GM12875 (cell line): Measurements from ENCODE around the gene SUSD2.
"Not testable (repeated sequence)": the region's sequence is repeated elsewhere in the genome, so short reads cannot be mapped to it uniquely, and the experiment has no call there.

Experiments
- H3K4me3 ChIP-seq: one replicate; pipeline ENCODE4 v1.5.1; 2011; ENCODE audit warnings: low read depth, low read length, control low read depth
- CTCF ChIP-seq: IDR thresholded peaks from 2 replicates; pipeline ENCODE4 v1.5.1; 2011; ENCODE audit warnings: low read depth, mild to moderate bottlenecking, control low read depth, inconsistent platforms, low read length, moderate library complexity, borderline replicate concordance; ENCODE audit not compliant: insufficient read depth

The SUSD2 gene, protein sequence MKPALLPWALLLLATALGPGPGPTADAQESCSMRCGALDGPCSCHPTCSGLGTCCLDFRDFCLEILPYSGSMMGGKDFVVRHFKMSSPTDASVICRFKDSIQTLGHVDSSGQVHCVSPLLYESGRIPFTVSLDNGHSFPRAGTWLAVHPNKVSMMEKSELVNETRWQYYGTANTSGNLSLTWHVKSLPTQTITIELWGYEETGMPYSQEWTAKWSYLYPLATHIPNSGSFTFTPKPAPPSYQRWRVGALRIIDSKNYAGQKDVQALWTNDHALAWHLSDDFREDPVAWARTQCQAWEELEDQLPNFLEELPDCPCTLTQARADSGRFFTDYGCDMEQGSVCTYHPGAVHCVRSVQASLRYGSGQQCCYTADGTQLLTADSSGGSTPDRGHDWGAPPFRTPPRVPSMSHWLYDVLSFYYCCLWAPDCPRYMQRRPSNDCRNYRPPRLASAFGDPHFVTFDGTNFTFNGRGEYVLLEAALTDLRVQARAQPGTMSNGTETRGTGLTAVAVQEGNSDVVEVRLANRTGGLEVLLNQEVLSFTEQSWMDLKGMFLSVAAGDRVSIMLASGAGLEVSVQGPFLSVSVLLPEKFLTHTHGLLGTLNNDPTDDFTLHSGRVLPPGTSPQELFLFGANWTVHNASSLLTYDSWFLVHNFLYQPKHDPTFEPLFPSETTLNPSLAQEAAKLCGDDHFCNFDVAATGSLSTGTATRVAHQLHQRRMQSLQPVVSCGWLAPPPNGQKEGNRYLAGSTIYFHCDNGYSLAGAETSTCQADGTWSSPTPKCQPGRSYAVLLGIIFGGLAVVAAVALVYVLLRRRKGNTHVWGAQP

DNA sequence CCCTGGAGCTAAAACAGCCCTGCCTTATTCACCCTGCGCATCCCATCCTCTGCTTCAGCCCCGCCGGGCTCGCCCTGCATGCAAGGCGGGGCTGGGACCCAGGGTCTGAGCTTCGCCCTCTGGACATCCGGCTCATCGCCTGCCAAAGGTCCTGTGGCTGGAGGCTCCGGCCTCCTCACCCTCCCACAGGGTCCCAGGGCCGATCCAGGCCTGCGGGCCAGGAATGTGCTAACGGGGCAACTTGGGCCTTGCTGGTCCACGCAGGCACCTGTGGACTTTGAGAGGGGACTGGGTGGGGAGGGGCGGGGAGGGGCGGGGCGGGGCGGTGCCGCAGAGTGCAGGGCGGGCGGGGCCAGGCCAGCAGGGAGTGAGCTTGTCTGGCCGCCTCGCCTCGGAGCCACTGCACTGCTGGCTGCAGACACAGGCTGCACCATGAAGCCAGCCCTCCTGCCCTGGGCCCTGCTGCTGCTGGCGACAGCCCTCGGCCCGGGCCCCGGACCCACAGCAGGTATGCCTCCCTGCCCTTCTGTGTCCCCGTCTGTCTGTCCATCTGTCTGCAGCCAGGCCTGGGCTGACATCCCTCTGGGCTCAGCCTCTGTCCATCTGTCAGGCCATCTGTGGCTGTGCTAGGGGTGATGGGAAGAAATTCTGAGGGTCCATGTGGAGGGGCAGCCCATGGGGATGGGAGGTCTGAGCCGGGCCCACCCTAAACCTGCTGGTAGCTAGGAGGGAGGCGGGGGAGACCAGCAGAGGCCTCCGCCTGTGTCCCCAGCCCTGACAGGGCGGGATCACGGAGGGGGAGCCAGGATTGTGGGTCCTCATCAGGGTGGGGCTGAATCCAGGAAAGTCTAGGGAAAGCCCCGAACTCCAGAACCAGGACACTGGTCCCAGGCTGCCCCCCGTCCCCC lies at the start of gene SUSD2:
Gene SUSD2 (plus strand): TSS at position 400 of the 908 bp plus-strand sequence. CDS start 33 bp downstream, at position 433.
- H3K4me3 ChIP-seq: no peak within 1 kb of the TSS
- no peak for TF ChIP-seq CTCF

DNA sequence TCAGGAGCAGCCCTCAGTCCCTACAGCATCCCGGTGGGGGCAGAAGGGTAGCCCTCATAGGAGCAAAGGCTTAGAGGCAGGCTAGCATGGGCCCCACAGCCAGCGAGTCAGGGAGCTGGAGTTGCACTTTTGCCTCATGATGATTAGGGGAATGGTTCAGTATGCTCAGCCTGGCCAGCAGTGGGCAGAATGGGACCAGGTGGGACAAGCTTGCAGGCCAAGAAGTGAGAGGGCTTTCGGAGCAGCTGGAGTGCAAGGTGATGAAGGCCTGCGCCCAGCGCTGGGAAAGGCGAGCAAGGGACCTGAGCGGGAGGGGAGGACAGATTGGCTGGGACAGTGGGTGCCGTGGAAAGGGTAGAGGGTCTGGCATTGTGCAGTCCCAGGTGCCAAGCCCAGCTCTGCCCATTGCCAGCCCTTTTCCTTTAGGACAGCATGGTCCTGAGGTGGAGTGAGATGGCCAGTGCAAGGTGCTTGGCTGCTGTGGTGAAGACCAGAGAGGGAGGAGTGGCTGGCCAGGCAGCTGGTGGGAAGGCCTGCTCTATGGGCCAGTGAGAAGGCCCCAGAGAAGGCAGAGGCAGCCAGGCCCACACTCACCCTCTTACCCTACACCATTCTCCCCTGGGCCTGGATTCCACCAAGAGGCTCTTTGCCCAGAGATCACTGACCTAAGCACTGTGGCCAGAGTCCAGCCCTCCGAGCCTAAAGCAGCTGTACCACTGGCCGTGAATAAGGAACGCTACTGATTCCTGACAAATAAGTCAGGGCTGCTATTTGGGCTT lies 47.9 kb upstream of the SUSD2 start:
- no peak overlapping the region for H3K4me3 ChIP-seq
- peak; percentile 35; the same call in 1 of the 2 replicates for TF ChIP-seq CTCF

- no peak for TF ChIP-seq CTCF
- no peak overlapping the region for H3K4me3 ChIP-seq
Measured at GRCh38 chr22:24134090-24134846, 47.0 kb upstream of the SUSD2 start.

DNA sequence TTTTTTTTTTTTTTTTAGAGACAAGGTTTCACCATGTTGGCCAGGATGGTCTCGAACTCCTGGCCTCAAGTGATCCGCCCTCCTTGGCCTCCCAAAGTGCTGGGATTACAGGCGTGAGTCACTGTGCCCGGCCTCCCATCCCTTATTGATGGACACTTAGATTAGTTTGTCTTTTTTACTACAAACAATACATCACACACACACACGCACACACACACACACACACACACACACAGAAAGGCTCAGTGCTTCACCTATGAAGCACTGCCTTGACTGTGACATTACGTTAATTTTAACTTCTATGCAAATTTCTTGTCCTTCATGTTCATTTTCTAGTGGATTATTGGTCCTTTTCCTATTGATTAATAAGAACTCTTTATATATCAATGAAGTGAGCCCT lies 44.8 kb upstream of the SUSD2 start:
- H3K4me3 ChIP-seq: not testable (repeated sequence)

GRCh38 chr22:24137595-24137994 lies 43.7 kb upstream of the SUSD2 start:
- no peak overlapping the region for H3K4me3 ChIP-seq
- no peak for TF ChIP-seq CTCF

DNA sequence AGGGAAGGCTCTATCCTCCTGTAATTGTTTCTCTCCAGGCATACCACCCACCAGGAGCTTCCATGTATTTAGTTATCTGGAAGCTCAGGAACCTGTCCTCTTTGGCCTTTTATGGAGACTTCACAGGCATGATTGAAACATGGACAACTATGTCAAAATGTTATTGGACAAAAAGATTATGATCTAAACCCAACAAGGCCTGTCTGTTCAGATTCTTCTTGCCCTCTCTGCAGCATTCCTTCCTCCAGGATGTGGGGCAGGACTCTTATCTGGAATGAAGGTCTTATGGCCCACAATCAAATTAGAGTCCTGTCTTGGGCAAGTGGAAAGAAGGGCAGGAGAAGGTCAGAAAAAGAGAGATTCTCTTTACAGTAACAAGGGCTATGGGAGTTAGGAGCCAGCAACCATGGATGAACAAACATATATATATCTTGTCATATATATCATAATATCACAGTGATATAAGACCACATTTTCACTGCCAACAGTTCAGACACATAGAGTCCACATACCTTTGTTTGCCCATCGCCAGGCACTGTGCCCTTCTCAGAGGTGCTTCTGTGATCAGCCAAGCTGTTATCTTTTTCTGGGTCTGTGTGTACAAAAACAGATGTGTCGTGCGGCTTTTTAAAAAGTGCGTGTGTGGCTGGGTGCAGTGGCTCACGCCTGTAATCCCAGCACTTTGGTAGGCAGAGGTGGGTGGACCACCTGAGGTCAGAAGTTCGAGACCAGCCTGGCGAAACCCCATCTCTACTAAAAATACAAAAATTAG lies 42.5 kb upstream of the SUSD2 start:
- TF ChIP-seq CTCF: no peak
- no peak overlapping the region for H3K4me3 ChIP-seq
